Heart right ventricle (tissue), 16 donors: ENCODE results near the gene DUOX2. TPM values are rescaled to one million over a fixed set of nuclear protein-coding genes. Genes with fewer than 3 reads are reported as not detected.

Experiments used
- ATAC-seq, 8 donors: fragments of 200-7000 bp; cut with Tn5 transposase; one replicate each; pipeline ENCODE4 v1.9.1; 2020; ENCODE audit warnings: mild to moderate bottlenecking in 8 of 8, moderate library complexity in 8 of 8, moderate number of reproducible peaks in 1 of 8
- DNase-seq, 2 donors: peaks; one replicate each; pipeline ENCODE4 v3.0.0-alpha.2; 2020
- H3K27ac ChIP-seq, 10 donors: fragments of 200-600 bp; sonication (generic) in 2 of 10; one replicate each; pipeline versions ENCODE4 v1.5.0 to v1.8.0; 2020 to 2022; ENCODE audit warnings: mild to moderate bottlenecking in 3 of 10
- H3K27me3 ChIP-seq, 7 donors: fragments of 200-600 bp; one replicate each; pipeline ENCODE4 v1.8.0; 2021 to 2022; ENCODE audit warnings: mild to moderate bottlenecking in 2 of 7
- H3K36me3 ChIP-seq, 9 donors: fragments of 200-600 bp; sonication (generic) in 1 of 9; one replicate each; pipeline versions ENCODE4 v1.5.0 to v1.8.0; 2020 to 2022; ENCODE audit warnings: mild to moderate bottlenecking in 2 of 9
- H3K4me1 ChIP-seq, 9 donors: fragments of 200-600 bp; sonication (generic) in 1 of 9; one replicate each; pipeline versions ENCODE4 v1.5.0 to v1.8.0; 2020 to 2022; ENCODE audit warnings: mild to moderate bottlenecking in 4 of 9
- H3K4me3 ChIP-seq, 10 donors: fragments of 200-600 bp; sonication (generic) in 2 of 10; one replicate each; pipeline versions ENCODE4 v1.5.0 to v1.8.0; 2020 to 2022; ENCODE audit warnings: mild to moderate bottlenecking in 7 of 10, moderate library complexity in 2 of 10
- H3K9me3 ChIP-seq, 11 donors: fragments of 200-600 bp in 10 of 11; sonication (generic) in 2 of 11; one replicate each; pipeline versions ENCODE4 v1.5.0 to v1.8.0; 2013 to 2022; ENCODE audit warnings: mild to moderate bottlenecking in 2 of 11, control low read depth in 1 of 11, moderate library complexity in 1 of 11
- CTCF ChIP-seq, 9 donors: fragments of 200-600 bp; sonication (generic) in 2 of 9; IDR thresholded peaks; one replicate each; pipeline versions ENCODE4 v1.5.0 to v1.8.0; 2021 to 2022; ENCODE audit warnings: antibody characterized with exemption in 9 of 9, mild to moderate bottlenecking in 5 of 9, moderate library complexity in 1 of 9
- WGBS, 2 donors: extraction: QIAGEN DNeasy Blood & Tissue Kit; methylation state at CpG; one replicate each; pipeline ENCODE4 v1.1.7; 2013; ENCODE audit warnings: inconsistent platforms in 1 of 2; 5-methylcytosine and 5-hydroxymethylcytosine counted together
- intact Hi-C, 10 donors: fragments of 100-400 bp; cut with DNase I; formaldehyde crosslinking; loops; one replicate each; pipeline versions ENCODE4 v1.11.1 to v1.14.2; 2022
- polyA plus RNA-seq, 2 donors: library from polyadenylated mRNA; stranded (reverse); fragments of 200-250 nt; gene quantifications; one replicate each; pipeline ENCODE4 v1.2.3, GENCODE V29; 2013
- total RNA-seq, 10 donors: library from RNA; stranded (reverse); fragmentation: NEBNext Ultra II Directional in 3 of 10; extraction: Animal tissue kit (Norgen Biotek cat#: 25700) in 3 of 10; gene quantifications; one replicate each; pipeline versions ENCODE4 v1.2.1 to v1.2.4, GENCODE V29; 2021 to 2023
- donor health status: Arrhythmogenic right ventricular cardiomyopathy.
- donor health status: ischemic (EF 13 %, LVEDD 7.1; RV severe dilation, severe dysfunction).
- donor health status: healthy with polysubstance abuse.
- donor health status: DM: no; HTN: yes; CAD: no.
- donor health status: DM: no; HTN: no; CAD: no.
- donor health status: ischemic (EF 25% LVEDD 6.9; RV normal size, moderate dysfunction).
- donor health status: ischemic (EF 25% LVEDD 5.7; RV mildly dilated, moderate dysfunction).
- donor health status: healthy.
- donor health status: DM: yes; HTN: yes; CAD: no.
- donor health status: Ischemic cardiomyopathy.
- donor health status: ischemic (EF 35%, LVEDD 5.7; RV mildly dilated, moderate dysfunction).
- donor health status: nonischemic (EF 11% LVEDD 7.7; RV severe dilation, severe dysfunction).
- donor health status: DM: yes; HTN: yes; CAD: no.
- donor health status: PGD.
- donor health status: ischemic (EF 29% LVEDD 5.4; RV normal size, mild dysfunction).
- donor health status: nonischemic (EF 23%, LVEDD 6.1; RV moderate dilation, normal function).

DUOX2 gene
- total and polyA plus RNA-seq, 12 donors: 0.03 to 0.73 (median 0.15) TPM; not detected in 1

GRCh38 chr15:45157974-45158373 lies 44.0 kb upstream of the DUOX2 start:
- intact Hi-C loops: loop anchor here in 1 of 10 donors (5.0 kb wide), 1 partner anchor 114 kb away; no protein-coding TSS in a partner anchor

GRCh38 chr15:45156744-45157455 lies 42.9 kb upstream of the DUOX2 start:
- 73 to 75% methylated on average over 7 of the region's 7 CpGs for WGBS, 2 donors
- Histone ChIP-seq H3K4me3 (no peak overlapping the region), H3K4me1 (no peaks in the 10 kb centered on the region), H3K9me3 (no peaks in the 10 kb centered on the region), H3K36me3 (peaks cover 0 to 8% (median 0%) of the 10 kb centered on the region in 9 donors), H3K27ac (peak overlapping the region in 1 of 10 donors; percentile 41), H3K27me3 (no peaks in the 10 kb centered on the region)
- DNase-seq: no peak
- no peak for TF ChIP-seq CTCF (IDR thresholded peaks at IDR 0.05)
- intact Hi-C loops: loop anchor here in 1 of 10 donors (5.0 kb wide), 1 partner anchor 115 kb away; no protein-coding TSS in a partner anchor
- ATAC-seq: no peak

More at GRCh38 chr15:45157974-45158373, 44.0 kb upstream of the DUOX2 start:
- H3K4me3 ChIP-seq: no peak overlapping the region
- TF ChIP-seq CTCF (IDR thresholded peaks at IDR 0.05): no peak
- 68 to 84% methylated on average over 1 of the region's 1 CpG for WGBS, 2 donors
- H3K27ac ChIP-seq: peak overlapping the region in 1 of 10 donors; percentile 41
- no peaks in the 10 kb centered on the region for H3K36me3 ChIP-seq
- H3K27me3 ChIP-seq: no peaks in the 10 kb centered on the region
- no peaks in the 10 kb centered on the region for H3K9me3 ChIP-seq
- DNase-seq: no peak
- peak in 2 of 8 donors; percentile 21 to 24 for ATAC-seq
- H3K4me1 ChIP-seq: peaks cover 0 to 7% (median 5%) of the 10 kb centered on the region in 9 donors

GRCh38 chr15:45155739-45156138 lies 41.8 kb upstream of the DUOX2 start:
- H3K9me3 ChIP-seq: no peaks in the 10 kb centered on the region
- 55 to 71% methylated on average over 8 of the region's 8 CpGs for whole genome bisulfite sequencing, 2 donors
- H3K27ac ChIP-seq: no peak overlapping the region
- intact Hi-C loops: loop anchor here in 1 of 10 donors (5.0 kb wide), 1 partner anchor 117 kb away; no protein-coding TSS in a partner anchor
- H3K36me3 ChIP-seq: peaks cover 0 to 9% (median 0%) of the 10 kb centered on the region in 9 donors
- DNase-seq (no peak), ATAC-seq (no peak)
- TF ChIP-seq CTCF (IDR thresholded peaks at IDR 0.05): no peak
- H3K4me1 ChIP-seq: no peaks in the 10 kb centered on the region
- H3K4me3 ChIP-seq: no peak overlapping the region
- no peaks in the 10 kb centered on the region for H3K27me3 ChIP-seq

GRCh38 chr15:45151998-45152828 lies 38.2 kb upstream of the DUOX2 start:
- Histone ChIP-seq H3K36me3 (peaks cover 0 to 9% (median 0%) of the 10 kb centered on the region in 9 donors), H3K4me3 (no peak overlapping the region), H3K27ac (no peak overlapping the region), H3K4me1 (no peaks in the 10 kb centered on the region), H3K27me3 (no peaks in the 10 kb centered on the region), H3K9me3 (no peaks in the 10 kb centered on the region)
- ATAC-seq (no peak), DNase-seq (no peak)
- 95% methylated on average over 36 of the region's 36 CpGs for WGBS, 2 donors
- intact Hi-C loops: no loop called here
- TF ChIP-seq CTCF (IDR thresholded peaks at IDR 0.05): no peak
